K562 (cell line): Measurements from ENCODE around the gene DBNDD2. TPM values are rescaled to one million over a fixed set of nuclear protein-coding genes. Genes with fewer than 3 reads are reported as not detected.

ENCODE experiments used
- ARID3A ChIP-seq: IDR thresholded peaks from 2 replicates; pipeline ENCODE4 v1.6.1; 2012; ENCODE audit warnings: low read depth, low read length, improper control_type of control experiment, borderline replicate concordance
- ASH1L ChIP-seq: fragments of 450-650 bp; IDR thresholded peaks from 2 replicates; pipeline ENCODE4 v1.6.1; 2018; ENCODE audit warnings: borderline replicate concordance, mild to moderate bottlenecking, low read depth; ENCODE audit not compliant: partially characterized antibody
- CBFA2T3 ChIP-seq: fragments of 450-650 bp; IDR thresholded peaks from 2 replicates; pipeline ENCODE4 v1.6.1; 2017
- CHD7 ChIP-seq: fragments of 200-600 bp; sonication (generic); IDR thresholded peaks from one replicate; pipeline ENCODE4 v1.6.1; 2012; ENCODE audit warnings: mild to moderate bottlenecking, low read depth, low read length, inconsistent platforms
- CXXC5 ChIP-seq: fragments of 250-450 bp; sonication (Bioruptor Pico); IDR thresholded peaks from 2 replicates; pipeline ENCODE4 v1.8.0; 2022; ENCODE audit warnings: inconsistent platforms, mild to moderate bottlenecking, moderate library complexity
- ETV5 ChIP-seq: sonication (generic); formaldehyde crosslinking; IDR thresholded peaks from 2 replicates; pipeline ENCODE4 v1.4.0; 2020; ENCODE audit warnings: low read depth, mild to moderate bottlenecking, missing genetic modification reagents
- HCFC1 ChIP-seq: IDR thresholded peaks from 2 replicates; pipeline ENCODE4 v1.6.1; 2012; ENCODE audit warnings: low read depth, low read length, improper control_type of control experiment
- HDAC1 ChIP-seq, 2 experiments: fragments of 450-650 bp; IDR thresholded peaks; 2 replicates each; pipeline ENCODE4 v1.6.1; 2016 to 2017; ENCODE audit warnings: inconsistent platforms in 1 of 2, mild to moderate bottlenecking in 1 of 2, moderate library complexity in 1 of 2
- KAT8 ChIP-seq: fragments of 450-650 bp; IDR thresholded peaks from 2 replicates; pipeline ENCODE4 v1.6.1; 2016; ENCODE audit warnings: low read depth, mild to moderate bottlenecking
- MITF ChIP-seq: IDR thresholded peaks from 2 replicates; pipeline ENCODE4 v1.6.1; 2014; ENCODE audit warnings: antibody characterized with exemption
- RB1 ChIP-seq: fragments of 450-650 bp; IDR thresholded peaks from 2 replicates; pipeline ENCODE4 v1.6.1; 2017; ENCODE audit warnings: low read depth, mild to moderate bottlenecking
- RFX1 ChIP-seq: fragments of 450-650 bp; IDR thresholded peaks from 2 replicates; pipeline ENCODE4 v1.6.1; 2016; ENCODE audit warnings: mild to moderate bottlenecking, moderate library complexity
- SNRNP70 ChIP-seq: fragments of 200-400 bp; formaldehyde crosslinking; optimal IDR thresholded peaks from 2 replicates; pipeline ENCODE3; 2017; ENCODE audit warnings: low read depth, low read length
- ZNF134 ChIP-seq: fragments of 250-450 bp; sonication (Bioruptor Pico); conservative IDR thresholded peaks from 2 replicates; pipeline ENCODE4 v1.4.0; 2020
- polyA plus RNA-seq, 8 experiments: library from polyadenylated mRNA; depleted of rRNA in 4 of 8; stranded (reverse) in 5 of 8; unstranded in 3 of 8; fragments of >200 nt; fragmentation: Nextera tagmentation in 2 of 8; fragmentation: Illumina TruSeq in 1 of 8; extraction: Ambion mirVana in 2 of 8; extraction: Trizol in 1 of 8; gene quantifications; 2 replicates each; pipeline versions ENCODE4 v1.2.1 to v1.2.3, GENCODE V29; 2011 to 2014; ENCODE audit warnings: inconsistent platforms in 1 of 8, missing spikeins in 1 of 8
- total RNA-seq, 7 experiments: library from RNA; depleted of rRNA in 6 of 7; stranded (reverse); fragments of >200 nt in 6 of 7; fragmentation: Illumina TruSeq in 2 of 7; extraction: Trizol in 2 of 7; gene quantifications; 2 replicates each; pipeline versions ENCODE4 v1.2.1 to v1.2.3, GENCODE V29; 2011 to 2021; ENCODE audit warnings: low replicate concordance in 1 of 7

DBNDD2 gene
- total and polyA plus RNA-seq, 9 of the 15 experiments (the other 6 are each of a cell fraction or from before 2014, with no cell fraction given), result 12.8 to 64.0 (median 35.8) TPM

- 0 out of 2 replicates have a peak, but pooled peaks have one; percentile 5 for TF ChIP-seq ARID3A
- TF ChIP-seq MITF, result no peak
- TF ChIP-seq ETV5 (CRISPR knock-in tag), result peak; percentile 81
- TF ChIP-seq KAT8, result no peak
- TF ChIP-seq HCFC1, result peak; percentile 81
- no peak for TF ChIP-seq CHD7
- TF ChIP-seq HDAC1 (IDR thresholded peaks at IDR 0.05), result peak in 1 of 2 experiments; percentile 98; a peak in 2 of 4 replicates
- TF ChIP-seq SNRNP70, result no peak
- TF ChIP-seq ZNF134 (CRISPR knock-in tag), result no peak
- peak; percentile 99 for TF ChIP-seq RFX1
- peak; percentile 68; the same call in 1 of the 2 replicates for TF ChIP-seq RB1
- TF ChIP-seq CXXC5 (CRISPR knock-in tag), result peak; percentile 88
- peak; percentile 46 for TF ChIP-seq ASH1L
- no peak for TF ChIP-seq CBFA2T3
Observed at GRCh38 chr20:45362804-45363610, 45.1 kb upstream of the DBNDD2 start, which contains the start of gene SYS1 (continued).
